ENCODE results near the gene CUBN.

- no peak for TF ChIP-seq CTCF (IDR thresholded peaks at IDR 0.05)
- no peak for TF ChIP-seq ZFX (IDR thresholded peaks at IDR 0.05; ENCODE audit: borderline replicate concordance)
Measured at GRCh38 chr10:16948361-16948760, 181.2 kb downstream of the CUBN start.

All from 22Rv1 (cell line).